Measurements from ENCODE around the gene LAYN.

Gene LAYN

GRCh38 chr11:111531687-111532364 is 8.7 kb upstream of the LAYN start:
- no peak for DNase-seq

- no peak for DNase-seq
These were observed 8.2 kb upstream of the LAYN start for GRCh38 chr11:111532365-111532709.

GRCh38 chr11:111535281-111535680 is 5.2 kb upstream of the LAYN start:
- DNase-seq = no peak

- no peak for DNase-seq
These were observed 3.1 kb upstream of the LAYN start for GRCh38 chr11:111537336-111537860.

- DNase-seq = no peak
These were observed 2.0 kb upstream of the LAYN start for GRCh38 chr11:111538407-111539114.

GRCh38 chr11:111539426-111540113 is 950 bp upstream of the LAYN start:
- DNase-seq = no peak

- DNase-seq = no peak
These were observed 375 bp downstream of the LAYN start for GRCh38 chr11:111540937-111541253.

- DNase-seq = no peak
These were observed 938 bp downstream of the LAYN start for GRCh38 chr11:111541254-111542061.

GRCh38 chr11:111542606-111543275 is 2.2 kb downstream of the LAYN start:
- no peak for DNase-seq

- DNase-seq = no peak
These were observed 8.0 kb downstream of the LAYN start for GRCh38 chr11:111548525-111548924.

GRCh38 chr11:111549196-111549868 is 8.8 kb downstream of the LAYN start:
- no peak for DNase-seq

GRCh38 chr11:111549869-111550203 is 9.3 kb downstream of the LAYN start:
- no peak for DNase-seq

GRCh38 chr11:111550258-111550657 is 9.7 kb downstream of the LAYN start:
- DNase-seq = no peak

- no peak for DNase-seq
These were observed 14.0 kb downstream of the LAYN start for GRCh38 chr11:111554532-111554931.

- DNase-seq = no peak
These were observed 14.7 kb downstream of the LAYN start for GRCh38 chr11:111555255-111555654.

GRCh38 chr11:111557425-111558111 is 17.0 kb downstream of the LAYN start:
- no peak for DNase-seq

- DNase-seq = no peak
These were observed 19.4 kb downstream of the LAYN start for GRCh38 chr11:111559800-111560464.

GRCh38 chr11:111560800-111561199 is 20.3 kb downstream of the LAYN start:
- no peak for DNase-seq

GRCh38 chr11:111561306-111561705 is 20.8 kb downstream of the LAYN start:
- DNase-seq = no peak

- DNase-seq = no peak
These were observed 21.3 kb downstream of the LAYN start for GRCh38 chr11:111561791-111562325.

Data from NCI-H1105 (cell line).